ENCODE measurements around the gene TXLNA.
"Not testable (repeated sequence)": the region's sequence is repeated elsewhere in the genome, so short reads cannot be mapped to it uniquely, and the experiment has no call there.

Gene TXLNA

GRCh38 chr1:32179443-32180185 lies at the start of gene TXLNA:
Gene TXLNA, plus strand, starts transcription at chr1:32179675. Its CDS starts 671 bp downstream, at chr1:32180346.
- H3K4me1 Mint-ChIP-seq (ENCODE audit: low read depth), result peaks cover 44% of the 10 kb centered on the region
- H3K9me3 Mint-ChIP-seq (ENCODE audit: low read depth), result no peaks in the 10 kb centered on the region
- H3K36me3 Mint-ChIP-seq, result peaks cover 12% of the 10 kb centered on the region
- H3K4me3 Mint-ChIP-seq, result peak within 1 kb of the TSS; percentile 94
- H3K27me3 Mint-ChIP-seq, result no peaks in the 10 kb centered on the region
- peak within 1 kb of the TSS; percentile 96 for H3K27ac Mint-ChIP-seq

GRCh38 chr1:32133950-32134280 lies 45.6 kb upstream of the TXLNA start:
- H3K27ac Mint-ChIP-seq; H3K4me3 Mint-ChIP-seq; H3K36me3 Mint-ChIP-seq; H3K9me3 Mint-ChIP-seq (ENCODE audit: low read depth); H3K27me3 Mint-ChIP-seq: not testable (repeated sequence)
- H3K4me1 Mint-ChIP-seq (ENCODE audit: low read depth), result peaks cover 36% of the 10 kb centered on the region

- Mint-ChIP-seq H3K27ac (no peak overlapping the region), H3K27me3 (no peaks in the 10 kb centered on the region), H3K4me3 (no peak overlapping the region), H3K4me1 (ENCODE audit: low read depth) (peaks cover 52% of the 10 kb centered on the region), H3K9me3 (ENCODE audit: low read depth) (no peaks in the 10 kb centered on the region), H3K36me3 (peaks cover 10% of the 10 kb centered on the region)
These were observed 42.4 kb upstream of the TXLNA start for GRCh38 chr1:32137111-32137510.

GRCh38 chr1:32138965-32139364 lies 40.5 kb upstream of the TXLNA start:
- H3K27ac Mint-ChIP-seq, result no peak overlapping the region
- no peaks in the 10 kb centered on the region for H3K9me3 Mint-ChIP-seq (ENCODE audit: low read depth)
- H3K27me3 Mint-ChIP-seq, result no peaks in the 10 kb centered on the region
- peaks cover 10% of the 10 kb centered on the region for H3K36me3 Mint-ChIP-seq
- H3K4me1 Mint-ChIP-seq (ENCODE audit: low read depth), result peaks cover 63% of the 10 kb centered on the region
- peak overlapping the region; percentile 17 for H3K4me3 Mint-ChIP-seq

- no peaks in the 10 kb centered on the region for H3K9me3 Mint-ChIP-seq (ENCODE audit: low read depth)
- peaks cover 67% of the 10 kb centered on the region for H3K4me1 Mint-ChIP-seq (ENCODE audit: low read depth)
- H3K4me3 Mint-ChIP-seq, result no peak overlapping the region
- peaks cover 6% of the 10 kb centered on the region for H3K36me3 Mint-ChIP-seq
- no peak overlapping the region for H3K27ac Mint-ChIP-seq
- no peaks in the 10 kb centered on the region for H3K27me3 Mint-ChIP-seq
These were observed 36.8 kb upstream of the TXLNA start for GRCh38 chr1:32142446-32143301.

GRCh38 chr1:32143302-32143695 lies 36.2 kb upstream of the TXLNA start:
- not testable (repeated sequence) for H3K27me3 Mint-ChIP-seq; H3K36me3 Mint-ChIP-seq; H3K27ac Mint-ChIP-seq; H3K9me3 Mint-ChIP-seq (ENCODE audit: low read depth); H3K4me3 Mint-ChIP-seq
- H3K4me1 Mint-ChIP-seq (ENCODE audit: low read depth), result peaks cover 64% of the 10 kb centered on the region

GRCh38 chr1:32144033-32144432 lies 35.4 kb upstream of the TXLNA start:
- Mint-ChIP-seq H3K27ac (no peak overlapping the region), H3K4me1 (ENCODE audit: low read depth) (peaks cover 56% of the 10 kb centered on the region), H3K36me3 (peaks cover 12% of the 10 kb centered on the region), H3K4me3 (no peak overlapping the region), H3K27me3 (no peaks in the 10 kb centered on the region), H3K9me3 (ENCODE audit: low read depth) (peaks cover 3% of the 10 kb centered on the region)

- H3K9me3 Mint-ChIP-seq (ENCODE audit: low read depth); H3K36me3 Mint-ChIP-seq; H3K27ac Mint-ChIP-seq; H3K4me3 Mint-ChIP-seq; H3K27me3 Mint-ChIP-seq: not testable (repeated sequence)
- peaks cover 38% of the 10 kb centered on the region for H3K4me1 Mint-ChIP-seq (ENCODE audit: low read depth)
These were observed 31.7 kb upstream of the TXLNA start for GRCh38 chr1:32147799-32148198.

GRCh38 chr1:32150847-32151246 lies 28.6 kb upstream of the TXLNA start:
- H3K4me1 Mint-ChIP-seq (ENCODE audit: low read depth), result peaks cover 19% of the 10 kb centered on the region
- H3K4me3 Mint-ChIP-seq, result no peak overlapping the region
- no peaks in the 10 kb centered on the region for H3K27me3 Mint-ChIP-seq
- peaks cover 9% of the 10 kb centered on the region for H3K36me3 Mint-ChIP-seq
- H3K9me3 Mint-ChIP-seq (ENCODE audit: low read depth), result peaks cover 4% of the 10 kb centered on the region
- no peak overlapping the region for H3K27ac Mint-ChIP-seq

GRCh38 chr1:32151319-32151787 lies 28.1 kb upstream of the TXLNA start:
- Mint-ChIP-seq H3K4me1 (ENCODE audit: low read depth) (peaks cover 14% of the 10 kb centered on the region), H3K27me3 (no peaks in the 10 kb centered on the region), H3K9me3 (ENCODE audit: low read depth) (peaks cover 4% of the 10 kb centered on the region), H3K27ac (no peak overlapping the region), H3K36me3 (peaks cover 13% of the 10 kb centered on the region), H3K4me3 (no peak overlapping the region)

- Mint-ChIP-seq H3K9me3 (ENCODE audit: low read depth) (no peaks in the 10 kb centered on the region), H3K4me1 (ENCODE audit: low read depth) (peaks cover 1% of the 10 kb centered on the region), H3K27me3 (no peaks in the 10 kb centered on the region), H3K36me3 (peaks cover 17% of the 10 kb centered on the region), H3K4me3 (no peak overlapping the region), H3K27ac (no peak overlapping the region)
These were observed 20.3 kb upstream of the TXLNA start for GRCh38 chr1:32159189-32159588.

GRCh38 chr1:32163405-32163804 lies 16.1 kb upstream of the TXLNA start:
- Mint-ChIP-seq H3K4me3 (no peak overlapping the region), H3K36me3 (peaks cover 13% of the 10 kb centered on the region), H3K4me1 (ENCODE audit: low read depth) (no peaks in the 10 kb centered on the region), H3K9me3 (ENCODE audit: low read depth) (no peaks in the 10 kb centered on the region), H3K27me3 (no peaks in the 10 kb centered on the region), H3K27ac (no peak overlapping the region)

GRCh38 chr1:32165633-32166032 lies 13.8 kb upstream of the TXLNA start:
- not testable (repeated sequence) for H3K4me3 Mint-ChIP-seq; H3K27me3 Mint-ChIP-seq; H3K27ac Mint-ChIP-seq; H3K9me3 Mint-ChIP-seq (ENCODE audit: low read depth); H3K4me1 Mint-ChIP-seq (ENCODE audit: low read depth)
- H3K36me3 Mint-ChIP-seq, result peaks cover 10% of the 10 kb centered on the region

- no peak overlapping the region for H3K27ac Mint-ChIP-seq
- no peaks in the 10 kb centered on the region for H3K27me3 Mint-ChIP-seq
- no peak overlapping the region for H3K4me3 Mint-ChIP-seq
- H3K36me3 Mint-ChIP-seq, result peaks cover 2% of the 10 kb centered on the region
- peaks cover 15% of the 10 kb centered on the region for H3K4me1 Mint-ChIP-seq (ENCODE audit: low read depth)
- H3K9me3 Mint-ChIP-seq (ENCODE audit: low read depth), result no peaks in the 10 kb centered on the region
These were observed 8.5 kb upstream of the TXLNA start for GRCh38 chr1:32170991-32171390.

- Mint-ChIP-seq H3K36me3 (no peaks in the 10 kb centered on the region), H3K4me3 (no peak overlapping the region), H3K9me3 (ENCODE audit: low read depth) (no peaks in the 10 kb centered on the region), H3K27ac (peak overlapping the region; percentile 41), H3K27me3 (no peaks in the 10 kb centered on the region), H3K4me1 (ENCODE audit: low read depth) (peaks cover 15% of the 10 kb centered on the region)
These were observed 6.7 kb upstream of the TXLNA start for GRCh38 chr1:32172621-32173245.
